GM12865 (cell line): Measurements from ENCODE around the gene FAT2.

Experiments used
- DNase-seq: peaks from one replicate; pipeline ENCODE4 v3.0.0; 2010; ENCODE audit warnings: low read depth
- H3K4me3 ChIP-seq: 2 replicates; pipeline ENCODE4 v1.5.1; 2011; ENCODE audit warnings: mild to moderate bottlenecking, low read depth, low read length, control low read depth
- CTCF ChIP-seq: IDR thresholded peaks from 2 replicates; pipeline ENCODE4 v1.5.1; 2011; ENCODE audit warnings: low read length, control low read depth, low read depth, inconsistent platforms; ENCODE audit not compliant: insufficient read depth; ENCODE audit errors: missing control alignments

FAT2 gene

DNA sequence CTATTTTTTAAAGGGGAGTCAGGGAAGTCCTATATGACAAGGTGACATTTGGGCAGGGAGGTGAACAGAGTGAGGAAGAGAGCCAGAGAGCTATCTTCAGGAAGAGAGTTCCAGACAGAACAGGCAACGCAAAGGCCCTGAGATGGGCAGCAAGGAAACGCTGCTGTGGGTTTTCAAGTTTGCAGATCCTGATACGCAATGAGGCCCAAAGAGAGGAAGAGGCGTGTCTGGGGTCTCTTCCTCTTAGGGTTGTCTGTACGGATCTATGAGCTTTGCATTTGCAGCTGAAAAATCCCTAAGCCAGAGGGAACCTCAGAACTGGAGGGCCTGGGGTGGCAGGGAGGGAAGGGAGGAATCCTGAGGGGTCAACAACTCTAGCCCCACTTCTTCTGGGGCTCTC lies 13.6 kb downstream of the FAT2 start:
- no peak for DNase-seq
- TF ChIP-seq CTCF = no peak
- no peak overlapping the region for H3K4me3 ChIP-seq

DNA sequence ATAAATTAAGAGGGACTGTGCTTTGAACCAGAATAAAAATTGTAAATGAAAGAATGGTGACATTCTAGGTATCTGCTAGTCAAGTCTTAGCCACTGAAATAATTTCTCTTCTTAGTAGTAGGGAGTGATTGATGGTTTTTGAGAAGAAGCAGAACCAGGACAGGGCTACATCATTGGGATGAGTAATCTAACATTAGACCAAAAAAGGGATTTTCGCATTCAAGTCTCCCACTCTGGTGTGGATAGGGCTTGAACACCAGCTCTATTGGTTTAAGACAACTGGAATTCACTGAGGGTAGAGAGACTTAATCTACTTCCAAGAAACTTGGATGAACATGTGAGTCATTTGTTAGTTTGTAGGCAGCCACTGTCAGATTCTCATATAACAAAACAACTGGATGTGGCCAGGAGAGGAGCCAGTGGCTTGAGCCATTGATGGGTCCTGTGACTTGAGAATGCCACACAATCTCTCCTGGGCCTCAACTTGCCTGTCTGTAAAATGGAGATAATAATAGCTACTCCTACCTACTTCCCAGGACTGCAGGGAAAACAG lies 16.6 kb downstream of the FAT2 start:
- H3K4me3 ChIP-seq = no peak overlapping the region
- no peak for TF ChIP-seq CTCF
- no peak for DNase-seq

DNA sequence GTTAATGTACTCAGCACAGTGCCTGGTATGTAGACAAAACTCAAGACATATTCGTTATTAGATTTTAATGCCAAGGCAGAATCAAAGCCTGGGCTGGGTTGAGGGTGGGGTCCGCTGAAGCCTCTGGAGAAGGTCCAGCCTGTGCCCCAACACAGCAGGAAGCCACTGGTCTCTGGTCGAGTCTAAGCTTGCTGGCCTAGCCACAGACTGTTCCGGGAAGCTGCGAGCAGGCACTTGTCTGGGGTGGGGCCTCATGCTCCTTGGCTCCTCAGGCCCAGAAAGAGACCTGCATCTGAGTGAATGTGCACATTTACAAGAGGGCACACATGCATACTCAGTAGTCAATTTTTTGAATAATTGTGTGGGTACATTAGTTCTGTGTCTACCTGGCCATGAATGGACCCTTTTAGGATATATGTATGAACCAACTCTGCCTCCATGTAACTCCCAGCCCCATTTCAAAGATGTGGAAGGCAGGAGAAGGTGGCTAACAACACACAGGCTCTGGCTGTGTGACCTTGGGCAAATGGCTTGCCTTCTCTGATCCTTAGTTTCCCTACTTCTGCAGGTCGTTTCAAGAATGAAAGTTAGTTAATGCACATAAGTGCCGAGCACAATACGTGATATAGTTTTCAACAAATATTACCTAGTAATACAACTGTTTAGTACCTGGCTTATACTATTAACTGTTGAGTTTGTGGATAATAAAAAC lies 18.3 kb downstream of the FAT2 start:
- H3K4me3 ChIP-seq = no peak overlapping the region
- DNase-seq = no peak
- TF ChIP-seq CTCF = no peak

DNA sequence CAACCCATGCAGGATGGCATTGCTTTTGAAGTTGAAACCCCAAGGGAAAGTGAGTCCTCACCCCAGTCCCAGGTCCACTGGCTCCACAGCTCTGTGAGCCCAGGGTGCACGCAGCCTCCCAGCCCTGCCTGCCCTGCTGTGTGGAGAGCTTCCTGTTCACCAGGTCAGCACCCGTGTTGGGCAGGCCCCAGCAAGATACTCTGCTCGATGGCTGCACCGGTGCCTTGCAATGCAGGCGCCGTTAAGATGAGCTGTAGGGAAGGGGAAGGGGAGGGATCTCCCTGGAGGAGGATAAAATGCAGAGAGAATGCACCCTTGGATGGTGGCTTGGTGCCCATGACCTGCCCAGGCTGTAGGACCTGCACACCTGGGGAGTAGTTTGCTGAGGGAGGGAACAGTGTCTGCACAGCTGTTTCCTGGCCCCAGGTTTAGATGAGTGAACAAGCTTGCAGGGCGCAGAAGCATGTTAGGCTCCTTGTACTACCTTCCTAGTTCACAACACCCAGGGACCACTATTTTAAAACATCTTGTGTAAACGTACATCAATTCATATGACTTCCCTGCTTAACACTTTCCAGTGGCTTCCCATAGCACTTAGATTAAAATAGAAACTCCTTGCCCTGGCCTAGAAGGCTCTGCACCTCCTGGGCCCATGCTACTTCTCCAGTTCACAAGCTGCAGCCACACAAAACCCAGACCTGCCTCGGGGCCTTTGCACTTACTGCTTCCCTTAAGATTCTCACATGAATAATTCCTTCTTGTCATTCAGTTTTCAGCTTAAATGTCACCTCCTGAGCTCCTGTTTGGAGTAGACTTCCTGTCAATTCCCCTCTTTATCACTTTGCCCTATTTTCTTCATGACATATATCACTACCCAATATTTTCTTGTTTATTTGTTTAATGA lies 19.6 kb downstream of the FAT2 start:
- DNase-seq = no peak
- no peak for TF ChIP-seq CTCF

GRCh38 chr5:151570512-151571269 lies 20.4 kb downstream of the FAT2 start:
- H3K4me3 ChIP-seq = no peak overlapping the region
- DNase-seq = no peak
- TF ChIP-seq CTCF = no peak

More for the DNA sequence above, 19.6 kb downstream of the FAT2 start:
- no peak overlapping the region for H3K4me3 ChIP-seq

- DNase-seq = no peak
- H3K4me3 ChIP-seq = no peak overlapping the region
- TF ChIP-seq CTCF = no peak
These were observed 21.1 kb downstream of the FAT2 start for GRCh38 chr5:151570058-151570457.
